Stimulated activated CD8-positive, alpha-beta memory T cell treated with anti-CD3 and anti-CD28 coated beads, Interleukin-15, amount 100 ng/mL, for 4 hours (primary cell): ENCODE measurements around the gene DERA.
"Not testable (repeated sequence)": the region's sequence is repeated elsewhere in the genome, so short reads cannot be mapped to it uniquely, and the experiment has no call there.

Experiments
- DNase-seq, 2 donors: peaks; one replicate each; pipeline ENCODE4 v3.0.0-alpha.2; 2020; ENCODE audit warnings: low read depth in 2 of 2

The DERA gene

DNA sequence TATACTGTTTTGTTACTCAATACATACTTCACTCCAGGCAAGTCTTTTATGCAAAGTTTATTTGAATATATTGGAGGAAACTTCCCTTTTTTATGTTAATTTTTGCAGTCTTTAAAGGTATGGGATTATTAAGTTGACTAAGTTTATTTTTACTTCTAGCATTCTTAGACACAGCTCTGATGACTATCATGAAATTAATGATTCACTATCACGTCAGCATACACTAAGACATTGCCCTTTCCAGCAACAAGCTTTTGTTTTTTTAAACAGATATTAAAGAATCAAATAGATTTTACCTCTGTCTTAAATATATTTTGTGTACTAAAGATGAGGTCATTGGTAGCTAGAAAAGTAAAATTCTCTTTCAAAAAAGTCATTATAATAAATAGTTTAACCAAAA lies 52.1 kb downstream of the DERA start:
- DNase-seq, result no peak

DNA sequence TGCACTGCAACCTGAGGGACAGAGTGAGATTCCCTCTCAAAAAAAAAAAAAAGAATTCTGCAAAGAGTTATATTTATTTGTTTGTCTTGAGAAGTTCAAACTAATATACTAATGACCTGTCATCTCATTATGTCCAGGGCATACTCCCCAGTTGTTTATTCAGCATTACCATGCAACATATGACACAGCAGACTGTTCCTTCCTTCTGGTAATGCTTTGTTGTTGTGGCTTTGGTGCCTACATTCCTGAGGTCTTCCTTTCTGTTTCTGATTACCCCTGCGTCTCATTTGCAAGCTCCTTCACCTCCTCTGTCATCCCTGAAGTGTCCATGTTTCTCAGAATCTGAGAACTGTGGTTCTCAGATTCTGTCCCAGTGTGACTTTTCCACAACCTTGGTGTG lies 55.3 kb downstream of the DERA start:
- no peak for DNase-seq

DNA sequence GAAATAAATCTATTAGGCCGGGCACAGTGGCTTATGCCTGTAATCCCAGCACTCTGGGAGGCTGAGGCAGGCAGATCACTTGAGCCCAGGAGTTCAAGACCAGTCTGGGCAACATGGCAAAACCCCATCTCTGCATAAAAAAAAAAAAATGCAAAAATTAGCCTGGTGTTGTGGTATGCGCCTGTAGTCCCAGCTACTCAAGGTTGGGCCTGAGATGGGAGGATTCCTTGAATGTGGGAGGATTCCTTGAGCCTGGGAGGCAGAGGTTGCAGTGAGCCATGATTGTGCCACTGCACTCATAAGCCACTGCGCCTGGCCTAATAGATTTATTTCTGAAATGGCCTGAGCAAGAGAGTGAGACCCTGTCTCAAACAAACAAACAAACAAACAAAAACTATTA lies 55.9 kb downstream of the DERA start:
- DNase-seq, result not testable (repeated sequence)

DNA sequence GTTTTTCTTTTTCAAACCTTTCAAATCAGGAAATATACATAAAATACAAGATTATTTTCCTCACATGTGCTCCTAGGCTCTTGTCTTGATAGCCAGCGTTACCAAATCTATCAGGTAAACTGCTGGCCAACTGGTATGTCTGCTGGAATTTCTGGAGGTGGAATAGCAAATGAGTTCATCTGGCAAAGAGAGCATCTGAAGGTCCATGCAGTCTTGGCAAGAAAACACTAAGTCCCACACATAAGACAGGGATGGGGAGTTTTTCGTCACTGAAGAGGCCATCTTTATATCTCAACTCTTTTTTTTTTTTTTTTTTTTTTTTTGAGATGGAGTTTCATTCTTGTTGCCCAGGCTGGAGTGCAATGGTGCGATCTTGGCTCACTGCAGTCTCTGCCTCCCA lies 60.1 kb downstream of the DERA start:
- no peak for DNase-seq

DNA sequence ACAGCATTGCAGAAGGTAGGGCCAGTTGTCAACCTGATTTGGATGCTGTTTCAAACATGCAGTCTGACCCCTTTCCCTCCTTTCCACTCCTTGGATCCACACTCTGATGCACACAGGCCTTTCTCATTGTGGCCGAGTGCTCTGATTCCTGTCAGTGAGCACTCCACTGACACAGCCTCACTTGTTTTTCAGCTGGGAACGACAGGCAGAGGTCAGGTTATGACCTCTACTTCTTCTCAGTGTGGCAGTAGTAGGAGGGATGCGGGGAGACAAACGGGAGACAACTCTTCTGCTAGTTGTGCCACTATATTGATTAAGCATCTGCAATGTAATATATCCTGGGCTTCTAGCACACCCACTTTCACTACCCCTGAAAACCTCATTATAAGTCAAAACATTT lies 61.8 kb downstream of the DERA start:
- DNase-seq, result no peak

DNA sequence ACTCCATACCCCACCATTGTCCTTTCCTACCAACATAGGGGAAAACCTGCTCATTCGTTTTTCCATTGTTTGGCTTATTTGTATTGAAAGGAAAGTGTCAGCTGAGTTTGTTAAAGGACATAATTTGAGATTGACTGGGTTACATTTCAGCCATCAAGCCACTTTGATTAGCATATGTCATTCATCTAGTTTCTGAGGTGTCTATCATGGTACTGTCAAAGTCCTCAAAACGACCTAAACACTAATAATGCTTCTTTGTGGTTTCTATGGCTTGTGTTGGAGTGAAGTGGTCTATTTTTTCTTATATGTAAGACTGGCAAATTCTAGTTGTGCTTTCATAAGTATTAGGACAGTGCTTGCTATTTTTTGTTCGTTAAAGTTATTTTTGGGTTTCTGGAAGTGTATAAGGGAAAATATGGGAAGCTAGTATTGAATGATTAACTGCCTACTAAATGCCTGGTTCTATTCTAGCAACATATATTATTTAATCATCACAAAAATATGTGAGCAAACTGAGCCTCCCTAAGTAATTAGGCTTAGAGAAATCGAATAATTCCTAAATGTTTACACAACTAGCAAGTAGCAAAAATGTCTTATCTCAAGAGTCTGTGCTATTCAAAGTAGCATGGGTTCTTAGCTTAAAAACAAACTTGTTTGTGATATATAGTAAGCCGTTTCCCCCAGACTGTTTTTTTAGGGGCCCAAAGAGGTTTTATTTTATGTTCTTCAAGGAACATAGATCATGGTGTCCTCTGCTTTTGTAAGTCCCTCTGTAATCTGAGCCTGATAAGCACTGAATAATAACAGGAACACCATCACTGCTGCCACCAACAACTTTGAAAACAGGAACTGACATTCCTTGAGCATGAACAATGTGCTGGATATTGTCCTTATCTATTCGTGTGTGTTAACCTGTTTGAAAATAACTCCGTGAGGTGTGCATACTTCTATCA lies 67.1 kb downstream of the DERA start:
- no peak for DNase-seq

DNA sequence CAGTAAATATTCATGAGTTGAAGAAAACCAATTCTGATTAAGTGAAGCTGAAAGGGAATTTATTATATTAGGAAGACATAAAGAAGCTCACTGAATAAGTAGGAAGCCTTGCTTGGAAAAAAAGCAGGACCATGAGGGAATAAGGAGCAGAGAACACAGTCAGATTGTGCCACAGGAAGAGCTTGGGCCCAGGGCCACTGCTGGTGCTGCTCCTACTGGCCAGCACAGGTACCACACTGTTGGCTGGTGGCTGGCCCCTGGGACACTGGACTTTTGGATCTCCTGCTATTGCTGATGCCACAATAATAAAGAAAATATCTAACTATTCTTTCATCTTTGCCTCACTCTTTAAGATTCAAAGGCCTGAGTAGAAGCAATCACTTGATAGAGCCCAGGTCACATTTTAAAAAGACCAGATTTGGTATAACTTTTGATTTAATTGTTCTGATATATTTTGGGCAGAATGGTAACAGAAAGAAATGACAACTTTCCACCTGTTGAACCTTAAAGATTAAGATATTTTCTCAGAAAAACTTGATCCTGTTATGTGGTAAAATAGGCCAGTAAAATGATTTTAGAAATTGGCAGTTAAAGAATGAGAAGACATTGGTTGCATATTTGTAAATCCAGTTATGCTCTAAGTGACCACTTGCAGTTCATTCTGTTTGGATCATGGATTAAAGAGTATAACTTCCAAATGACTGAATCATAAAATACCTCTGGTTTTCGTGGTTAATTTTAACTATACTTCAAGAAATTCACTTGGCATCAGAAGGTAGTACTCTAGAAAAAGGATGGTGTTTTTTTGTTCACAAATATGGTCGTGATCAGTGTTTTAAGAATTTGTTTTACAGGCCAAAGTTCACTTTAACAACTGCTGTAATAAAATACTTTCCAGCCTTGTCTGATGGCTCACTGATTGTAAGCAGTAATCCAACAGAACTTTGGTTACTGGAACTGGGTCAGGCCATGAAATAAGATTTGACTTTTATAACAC lies 68.3 kb downstream of the DERA start:
- DNase-seq, result no peak

DNA sequence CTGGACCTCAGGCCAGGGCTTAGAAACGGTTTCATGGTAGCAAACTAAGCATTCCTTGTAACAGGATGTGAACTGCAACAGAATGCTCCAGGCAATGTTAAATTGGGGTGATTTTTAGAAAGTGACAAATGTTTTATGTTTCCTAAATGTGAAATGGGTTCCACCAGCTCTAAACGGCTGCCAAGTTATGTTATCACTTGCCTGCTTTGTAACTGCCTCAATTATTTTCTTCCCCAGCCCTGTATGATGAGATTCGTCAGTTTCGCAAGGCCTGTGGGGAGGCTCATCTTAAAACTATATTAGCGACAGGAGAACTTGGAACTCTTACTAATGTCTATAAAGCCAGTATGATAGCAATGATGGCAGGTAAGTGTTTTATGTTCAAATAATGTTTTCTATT lies 70.9 kb downstream of the DERA start:
- DNase-seq, result no peak

DNA sequence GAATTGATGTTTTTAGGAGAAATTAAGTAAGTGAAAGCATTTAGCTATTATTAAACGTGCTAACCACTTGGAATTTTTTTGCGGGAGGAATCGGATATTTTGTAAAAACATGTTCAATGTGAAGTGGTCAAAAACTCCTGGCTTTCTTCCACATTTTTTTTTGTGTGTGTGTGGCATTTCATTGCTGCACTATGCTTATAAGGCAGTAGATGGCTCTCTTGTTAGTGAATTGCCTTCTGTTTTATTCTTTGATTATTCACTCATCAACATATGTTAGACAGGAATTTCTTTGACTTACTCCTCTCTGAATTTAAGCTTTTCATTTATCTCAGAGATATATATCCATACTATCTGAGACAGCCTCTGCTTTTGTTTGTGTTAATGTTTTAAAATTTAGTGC lies 71.3 kb downstream of the DERA start:
- no peak for DNase-seq

DNA sequence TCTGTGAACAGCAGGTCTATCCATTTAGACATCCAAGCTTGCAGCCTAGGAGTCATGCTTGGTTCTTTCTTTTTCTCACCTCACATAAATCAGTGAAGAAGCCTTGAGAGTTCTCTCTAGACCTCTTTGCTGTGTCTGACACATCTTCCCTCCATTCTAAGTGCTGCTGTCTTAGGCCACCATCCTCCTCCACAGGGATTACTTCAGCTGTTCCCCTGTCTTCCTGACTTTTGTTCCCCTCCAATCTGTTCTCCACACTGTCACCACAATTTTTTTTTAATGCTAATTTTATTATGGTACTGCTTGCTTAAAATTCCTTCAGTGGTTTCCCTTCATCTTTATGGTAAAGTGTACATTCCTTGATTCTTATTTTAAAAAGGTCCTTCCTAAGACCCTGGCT lies 71.8 kb downstream of the DERA start:
- no peak for DNase-seq

DNA sequence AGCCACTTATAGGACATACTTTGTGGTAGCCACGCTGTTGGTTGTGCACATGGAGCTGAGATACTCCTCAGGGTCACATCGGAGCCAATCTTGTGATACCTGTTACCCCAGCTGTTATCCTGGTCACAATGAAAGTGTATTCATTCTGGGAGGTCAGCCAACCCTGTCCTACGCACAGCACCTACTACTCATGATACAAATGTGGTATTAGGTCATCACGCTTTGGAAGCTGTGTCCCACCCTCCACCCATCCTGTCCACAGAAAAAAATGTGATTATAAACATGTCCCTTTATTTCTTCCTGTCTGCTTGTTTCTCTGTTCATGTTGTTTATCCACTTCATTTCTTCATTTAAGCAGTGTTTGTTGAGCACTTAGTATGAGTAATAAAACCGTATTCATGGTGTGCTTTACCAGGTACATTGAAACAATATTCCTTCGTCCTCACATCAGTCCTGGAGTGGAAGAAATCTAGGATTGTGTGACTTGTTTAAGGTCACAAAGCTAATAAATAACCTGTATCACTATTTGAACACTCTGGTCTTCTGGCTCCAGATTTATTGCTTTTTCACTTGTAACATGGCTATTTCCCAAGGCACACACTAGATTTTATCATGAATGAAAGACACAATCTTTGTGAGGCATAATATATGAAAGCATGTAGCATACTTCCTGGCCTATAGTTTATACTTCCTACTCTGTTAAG lies 73.1 kb downstream of the DERA start:
- no peak for DNase-seq

DNA sequence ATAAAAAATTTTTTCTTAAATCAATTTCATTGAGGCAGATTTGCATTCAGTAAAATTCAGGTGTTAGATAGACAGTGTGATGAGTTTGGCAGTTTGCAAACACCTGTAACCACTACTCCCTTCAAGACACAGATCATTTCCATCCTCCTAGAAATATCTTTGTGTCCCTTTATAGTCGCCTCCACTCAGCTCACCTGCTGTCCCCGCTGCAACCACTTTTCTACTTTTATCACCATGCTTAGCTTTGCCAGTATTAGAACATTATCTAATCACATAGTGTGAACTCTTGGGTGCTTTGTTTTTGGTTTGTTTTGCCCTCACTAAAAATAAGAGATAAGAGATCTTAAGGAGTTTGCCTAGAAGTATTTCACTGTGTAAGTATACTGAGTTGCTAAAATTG lies 73.8 kb downstream of the DERA start:
- DNase-seq, result no peak

DNA sequence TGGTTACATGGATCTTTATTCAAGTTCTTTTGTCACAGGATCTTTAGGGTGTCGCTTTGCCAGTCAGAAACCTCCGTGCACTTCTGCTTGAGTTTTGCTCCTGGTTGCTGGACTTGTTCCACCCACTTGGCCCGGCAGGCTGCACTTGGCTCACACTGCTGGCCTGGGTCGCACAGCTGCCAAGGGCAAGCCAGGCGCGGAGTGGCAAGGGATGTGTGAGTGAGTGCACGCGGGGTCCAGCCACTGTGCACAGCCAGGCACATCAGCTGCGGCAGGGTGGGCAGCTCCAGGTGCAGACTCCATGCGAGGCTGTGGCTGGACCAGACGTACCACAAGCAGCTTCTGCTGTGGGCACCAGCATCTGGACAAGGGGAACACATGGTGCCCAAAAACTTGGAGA lies 76.6 kb downstream of the DERA start:
- DNase-seq, result no peak

DNA sequence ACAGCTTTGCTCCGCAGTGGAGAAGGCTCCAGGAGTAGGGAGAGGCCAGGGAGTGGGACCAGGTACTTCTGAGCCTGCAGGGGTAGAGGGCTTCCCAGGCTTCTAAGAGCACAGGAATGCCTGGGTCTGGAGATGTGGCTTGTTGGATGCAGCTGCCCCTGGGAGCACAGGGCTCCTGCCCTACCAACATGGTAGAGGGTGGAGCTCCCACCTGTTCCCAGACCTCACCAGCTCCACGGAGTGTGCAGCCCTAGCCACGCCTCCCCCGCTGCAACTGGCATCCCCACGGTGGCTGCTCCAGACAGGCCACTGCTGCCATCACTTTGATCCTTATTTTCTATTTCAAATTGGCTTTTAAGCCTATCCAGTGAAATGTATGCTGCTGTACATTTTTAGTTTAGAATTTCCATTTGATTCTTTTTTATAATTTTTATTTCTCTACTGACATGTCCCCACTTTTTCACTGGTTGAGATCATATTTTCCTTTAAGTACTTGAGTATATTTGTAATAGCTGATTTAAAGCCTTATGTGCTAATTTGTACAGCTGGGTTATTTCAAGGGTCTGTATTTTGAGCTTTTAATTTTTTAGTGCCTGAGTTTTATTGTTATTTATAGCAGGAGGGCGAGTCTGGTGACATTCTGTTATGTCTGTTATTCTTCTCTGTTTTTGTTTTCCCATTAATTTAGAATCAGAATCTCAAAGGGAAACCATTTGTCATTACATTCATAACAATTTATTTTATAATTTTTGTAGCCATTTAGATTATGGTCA lies 78.0 kb downstream of the DERA start:
- DNase-seq, result no peak

DNA sequence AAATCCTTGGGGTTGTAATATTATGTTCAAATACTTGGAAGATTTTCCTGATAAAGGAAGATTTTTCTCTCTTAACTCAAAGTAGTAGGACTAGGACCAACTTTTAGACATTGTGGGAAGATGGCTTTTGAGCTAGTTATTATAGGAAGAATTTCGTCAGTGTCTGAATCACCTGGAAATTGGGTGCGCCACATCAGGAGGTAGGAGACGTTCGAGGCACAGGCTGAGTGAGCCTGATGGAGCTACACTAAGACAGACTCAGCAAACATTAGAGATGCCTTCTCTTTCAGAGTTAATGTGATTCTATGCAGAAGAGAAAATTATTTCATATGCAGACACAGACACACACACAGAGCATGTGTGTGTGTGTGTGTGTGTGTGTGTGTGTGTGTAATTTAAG lies 84.7 kb downstream of the DERA start:
- DNase-seq, result no peak

DNA sequence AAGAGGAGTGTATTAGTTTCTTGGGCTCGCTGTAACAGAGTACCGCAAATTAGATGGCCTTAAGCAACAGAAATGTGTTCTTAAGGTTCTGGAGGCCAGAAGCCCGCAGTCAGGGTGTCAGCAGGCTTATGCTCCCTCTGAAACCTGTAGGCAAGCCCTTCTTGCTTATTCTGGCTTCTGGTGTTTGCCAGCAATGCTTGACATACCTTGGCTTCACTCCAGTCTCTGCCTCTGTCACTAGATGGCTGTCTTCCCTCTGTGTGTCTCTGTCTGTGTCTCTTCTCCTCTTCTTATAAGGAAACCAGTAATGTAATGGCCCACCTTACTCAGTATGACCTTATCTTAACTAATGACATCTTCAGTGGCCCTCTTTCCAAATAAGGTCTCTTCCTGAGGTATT lies 85.1 kb downstream of the DERA start:
- no peak for DNase-seq

DNA sequence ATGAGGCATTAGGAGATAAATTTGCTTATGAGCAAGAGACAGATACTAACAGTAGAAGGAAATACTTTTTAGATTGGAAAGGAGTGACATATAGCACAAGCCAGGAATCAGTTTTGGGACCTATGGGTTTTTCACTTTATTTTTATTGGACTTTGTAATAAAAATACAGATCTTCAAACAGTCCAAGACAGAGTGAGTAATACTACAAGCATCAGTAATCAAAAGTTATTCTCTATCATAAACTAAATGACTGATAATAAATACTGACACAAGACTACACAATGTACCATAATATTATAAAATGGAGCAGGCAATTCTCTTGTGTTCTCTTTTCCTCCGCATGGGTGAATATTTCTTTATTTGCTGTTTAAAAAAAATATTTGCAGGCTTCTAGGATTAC lies 85.8 kb downstream of the DERA start:
- DNase-seq, result no peak

DNA sequence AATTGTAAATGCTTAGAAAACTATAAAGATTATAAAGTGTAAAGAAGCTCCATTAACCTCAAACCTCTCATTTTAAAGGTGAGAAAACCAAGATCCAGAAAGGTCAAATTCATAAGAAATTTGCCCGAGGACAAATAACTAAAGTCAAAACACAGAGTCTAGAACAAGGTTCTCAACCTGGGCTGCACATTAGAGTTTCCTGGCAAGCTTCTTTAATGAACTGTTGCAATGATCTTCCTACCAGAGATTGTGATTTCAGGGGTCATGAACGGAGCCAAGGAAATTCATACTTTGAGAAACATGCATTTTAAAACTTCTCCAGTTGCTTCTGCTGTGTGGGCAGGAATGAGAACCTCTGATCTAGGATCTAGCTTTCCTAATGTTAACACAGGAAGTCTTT lies 86.8 kb downstream of the DERA start:
- DNase-seq, result no peak

DNA sequence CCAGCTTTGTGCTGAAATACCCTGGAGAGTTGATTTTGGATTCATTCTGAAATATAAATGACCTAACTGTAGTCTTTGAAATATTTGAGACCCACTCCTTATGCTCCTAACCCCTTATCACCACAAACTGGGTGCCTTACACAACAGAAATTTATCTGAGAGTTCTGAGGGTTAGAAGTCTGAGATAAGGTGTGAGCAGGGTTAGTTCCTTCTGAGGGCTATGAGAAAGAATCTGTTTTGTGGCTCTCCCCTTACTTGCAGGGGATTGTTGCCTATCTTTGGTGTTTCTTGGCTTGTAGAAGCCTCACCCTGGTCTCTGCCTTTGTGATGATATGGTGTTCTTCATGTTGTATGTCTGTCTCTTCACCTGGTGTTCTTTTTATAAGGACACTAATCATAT lies 91.7 kb downstream of the DERA start:
- no peak for DNase-seq

DNA sequence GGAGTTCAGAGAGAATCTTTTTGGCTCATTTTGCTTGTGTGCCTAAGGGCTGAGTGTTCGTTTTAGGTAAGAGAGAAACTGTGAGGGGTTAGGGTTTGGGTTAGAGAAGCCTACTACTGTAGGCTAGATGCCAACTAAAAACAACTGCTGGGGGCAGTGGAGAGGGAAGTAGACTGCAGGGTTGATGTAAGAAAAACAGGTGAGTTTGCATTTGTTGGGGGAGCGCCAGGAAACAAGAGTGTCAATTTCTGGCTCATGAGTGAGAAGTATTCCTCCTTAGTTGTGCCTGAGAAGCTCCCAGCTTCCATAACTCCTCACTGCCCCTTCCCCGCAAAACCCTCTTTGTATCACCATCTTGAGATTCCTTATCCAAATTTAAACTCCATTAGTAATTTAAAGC lies 92.3 kb downstream of the DERA start:
- no peak for DNase-seq

DNA sequence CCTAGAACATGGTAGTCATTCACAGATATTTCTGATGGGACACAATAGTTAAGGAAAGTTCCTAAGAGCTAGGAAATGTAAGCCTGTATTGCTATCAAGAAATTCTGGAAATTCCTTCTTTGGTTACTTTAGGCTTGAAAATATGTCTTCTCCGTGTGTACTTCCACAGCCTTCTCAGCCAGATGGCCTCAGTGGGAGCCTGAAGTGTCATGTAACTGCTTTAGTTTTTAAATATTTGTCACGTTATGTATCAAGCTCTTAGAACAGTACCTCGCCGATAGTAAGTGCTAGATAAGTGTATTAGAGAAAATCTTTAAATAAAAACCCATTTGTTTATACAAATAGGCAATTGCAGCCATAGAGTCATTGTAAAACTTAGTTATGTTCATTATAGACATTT lies 95.6 kb downstream of the DERA start:
- no peak for DNase-seq
